A549 (cell line): Measurements from ENCODE around the gene TIAM2. TPM values are rescaled to one million over a fixed set of nuclear protein-coding genes. Genes with fewer than 3 reads are reported as not detected.

ENCODE experiments used
- ATAC-seq, 2 experiments: fragments of 200-7000 bp in 1 of 2; fragments of >200 bp in 1 of 2; cut with Nextera tagmentation in 1 of 2; cut with Tn5 transposase in 1 of 2; 3 replicates each; pipeline versions ENCODE4 v1.8.0 to v1.9.1; 2018 to 2020; ENCODE audit warnings: mild to moderate bottlenecking in 1 of 2, moderate library complexity in 1 of 2
- CTCF ChIA-PET: fragments of 300-600 bp; sonication (Branson Sonifier 250); formaldehyde crosslinking; extraction: SDS; loops from one replicate; lab custom pipeline; 2021; ENCODE audit warnings: antibody characterized with exemption, inconsistent platforms; lab: Yijun Ruan, JAX
- POLR2A ChIA-PET: fragments of 350-600 bp; formaldehyde crosslinking; extraction: SDS; loops from one replicate; lab custom pipeline; 2021; ENCODE audit warnings: antibody characterized with exemption, inconsistent platforms; lab: Yijun Ruan, JAX
- DNase-seq, 2 experiments: peaks; one replicate each; pipeline versions ENCODE4 v3.0.0 to v3.0.0-alpha.2; 2011 to 2016; ENCODE audit warnings: low read depth in 1 of 2, low spot score in 1 of 2
- FAIRE-seq: peaks from 2 replicates; lab custom pipeline; 2011; peaks lifted over from hg19 to GRCh38; lab: Jason Lieb, UNC
- H3K27ac ChIP-seq, 2 experiments: fragments of >200 bp; sonication (Bioruptor Twin); formaldehyde crosslinking; 3 replicates each; pipeline ENCODE4 v1.5.1; 2016 to 2017
- H3K4me1 ChIP-seq: fragments of >200 bp; sonication (Bioruptor Twin); formaldehyde crosslinking; 3 replicates; pipeline ENCODE4 v1.6.1; 2016
- H3K4me2 ChIP-seq: fragments of >200 bp; sonication (Bioruptor Twin); formaldehyde crosslinking; 3 replicates; pipeline ENCODE4 v1.6.1; 2016
- H3K4me3 ChIP-seq: fragments of >200 bp; sonication (Bioruptor Twin); formaldehyde crosslinking; 3 replicates; pipeline ENCODE4 v1.5.1; 2016
- H3K9me3 ChIP-seq: fragments of >200 bp; sonication (Bioruptor Twin); formaldehyde crosslinking; 3 replicates; pipeline ENCODE4 v1.6.1; 2016
- CBX8 ChIP-seq: fragments of 200-600 bp; sonication (generic); IDR thresholded peaks from 2 replicates; pipeline ENCODE4 v1.6.1; 2016
- CEBPB ChIP-seq, 2 experiments: fragments of >200 bp in 1 of 2; sonication (Bioruptor Twin) in 1 of 2; formaldehyde crosslinking in 1 of 2; IDR thresholded peaks; 2 replicates each; pipeline ENCODE4 v1.6.1; 2012 to 2016
- CHD2 ChIP-seq: fragments of 150-350 bp; IDR thresholded peaks from 2 replicates; pipeline ENCODE4 v1.6.1; 2014; ENCODE audit warnings: low read length; ENCODE audit not compliant: partially characterized antibody
- EHF ChIP-seq: fragments of 250-450 bp; sonication (Bioruptor Pico); IDR thresholded peaks from 2 replicates; pipeline ENCODE4 v1.5.0; 2020; ENCODE audit warnings: mild to moderate bottlenecking
- EHMT2 ChIP-seq: fragments of 200-600 bp; sonication (generic); IDR thresholded peaks from 2 replicates; pipeline ENCODE4 v1.6.1; 2016; ENCODE audit warnings: antibody characterized with exemption, low read depth, mild to moderate bottlenecking, moderate library complexity
- ELK1 ChIP-seq: fragments of 150-350 bp; IDR thresholded peaks from 2 replicates; pipeline ENCODE4 v1.6.1; 2014; ENCODE audit warnings: low read depth, mild to moderate bottlenecking, low read length
- FOSB ChIP-seq: fragments of 250-450 bp; sonication (Bioruptor Pico); IDR thresholded peaks from 2 replicates; pipeline ENCODE4 v1.5.0; 2020; ENCODE audit warnings: mild to moderate bottlenecking, moderate library complexity
- GATA3 ChIP-seq: IDR thresholded peaks from 2 replicates; pipeline ENCODE4 v1.6.1; 2012; ENCODE audit warnings: borderline replicate concordance
- HEYL ChIP-seq: fragments of 250-450 bp; sonication (Bioruptor Pico); IDR thresholded peaks from 2 replicates; pipeline ENCODE4 v1.8.0; 2021; ENCODE audit warnings: mild to moderate bottlenecking, moderate library complexity
- HOXA7 ChIP-seq: fragments of 250-450 bp; sonication (Bioruptor Pico); IDR thresholded peaks from 2 replicates; pipeline ENCODE4 v1.5.0; 2020; ENCODE audit warnings: mild to moderate bottlenecking, moderate library complexity
- HOXB5 ChIP-seq: fragments of 250-450 bp; sonication (Bioruptor Pico); IDR thresholded peaks from 2 replicates; pipeline ENCODE4 v1.5.0; 2020; ENCODE audit warnings: mild to moderate bottlenecking, moderate library complexity
- KDM5A ChIP-seq: fragments of 200-600 bp; sonication (generic); IDR thresholded peaks from 2 replicates; pipeline ENCODE4 v1.6.1; 2016; ENCODE audit warnings: antibody characterized with exemption, mild to moderate bottlenecking
- MYC ChIP-seq: IDR thresholded peaks from 2 replicates; pipeline ENCODE4 v1.6.1; 2012; ENCODE audit warnings: mild to moderate bottlenecking, inconsistent platforms, low read length, improper control_type of control experiment, borderline replicate concordance
- NR3C1 ChIP-seq: fragments of >200 bp; sonication (Bioruptor Twin); formaldehyde crosslinking; IDR thresholded peaks from 3 replicates; pipeline ENCODE4 v1.6.1; 2017
- PBX3 ChIP-seq: IDR thresholded peaks from 2 replicates; pipeline ENCODE4 v1.6.1; 2012
- PHF8 ChIP-seq: fragments of 200-600 bp; sonication (generic); IDR thresholded peaks from 2 replicates; pipeline ENCODE4 v1.6.1; 2016; ENCODE audit warnings: low read depth, mild to moderate bottlenecking, antibody characterized with exemption, moderate library complexity, borderline replicate concordance
- RARB ChIP-seq: fragments of 250-450 bp; sonication (Bioruptor Pico); IDR thresholded peaks from 2 replicates; pipeline ENCODE4 v1.8.0; 2021; ENCODE audit warnings: mild to moderate bottlenecking, moderate library complexity
- RCOR1 ChIP-seq: fragments of 150-350 bp; IDR thresholded peaks from 2 replicates; pipeline ENCODE4 v1.6.1; 2014; ENCODE audit warnings: antibody characterized with exemption, low read length, low read depth
- RFX5 ChIP-seq: fragments of 450-650 bp; IDR thresholded peaks from 2 replicates; pipeline ENCODE4 v1.7.1; 2014; ENCODE audit warnings: antibody characterized with exemption, mild to moderate bottlenecking, moderate library complexity
- RNF2 ChIP-seq: fragments of 200-600 bp; sonication (generic); IDR thresholded peaks from 2 replicates; pipeline ENCODE4 v1.6.1; 2016; ENCODE audit warnings: low read depth, mild to moderate bottlenecking, antibody characterized with exemption, moderate library complexity, borderline replicate concordance
- SREBF2 ChIP-seq: fragments of 450-650 bp; IDR thresholded peaks from 2 replicates; pipeline ENCODE4 v1.6.1; 2014; ENCODE audit warnings: mild to moderate bottlenecking, moderate library complexity
- TP53 ChIP-seq: fragments of 250-450 bp; sonication (Bioruptor Pico); IDR thresholded peaks from 2 replicates; pipeline ENCODE4 v1.5.0; 2021; ENCODE audit warnings: mild to moderate bottlenecking, moderate library complexity
- ZSCAN20 ChIP-seq: fragments of 250-450 bp; sonication (Bioruptor Pico); IDR thresholded peaks from 2 replicates; pipeline ENCODE4 v1.8.0; 2022; ENCODE audit warnings: mild to moderate bottlenecking, moderate library complexity
- WGBS: methylation state at CpG from one replicate; pipeline ENCODE4 v1.1.6; 2017; ENCODE audit errors: missing lambda C conversion rate; 5-methylcytosine and 5-hydroxymethylcytosine counted together
- polyA plus RNA-seq, 4 experiments: library from polyadenylated mRNA; depleted of rRNA in 3 of 4; stranded (reverse); fragments of >200 nt; fragmentation: RNase III in 1 of 4; extraction: RNeasy Plus Mini Kit Qiagen cat#74134 plus additional on column Dnase treatment in 1 of 4; gene quantifications; 2 replicates in 3 of 4; 3 replicates in 1 of 4; pipeline ENCODE4 v1.2.3, GENCODE V29; 2011 to 2017
- TF ChIP-seq, protein P1 (sequence below): fragments of >200 bp; sonication (Bioruptor Twin); formaldehyde crosslinking; IDR thresholded peaks from 3 replicates; pipeline ENCODE4 v1.5.1; 2016
- TF ChIP-seq, protein P2 (sequence below): IDR thresholded peaks from 2 replicates; pipeline ENCODE4 v1.6.1; 2012

TIAM2 gene
- polyA plus RNA-seq, 2 of the 4 experiments (the other 2 are of a cell fraction), result 2.5 to 3.1 TPM

DNA sequence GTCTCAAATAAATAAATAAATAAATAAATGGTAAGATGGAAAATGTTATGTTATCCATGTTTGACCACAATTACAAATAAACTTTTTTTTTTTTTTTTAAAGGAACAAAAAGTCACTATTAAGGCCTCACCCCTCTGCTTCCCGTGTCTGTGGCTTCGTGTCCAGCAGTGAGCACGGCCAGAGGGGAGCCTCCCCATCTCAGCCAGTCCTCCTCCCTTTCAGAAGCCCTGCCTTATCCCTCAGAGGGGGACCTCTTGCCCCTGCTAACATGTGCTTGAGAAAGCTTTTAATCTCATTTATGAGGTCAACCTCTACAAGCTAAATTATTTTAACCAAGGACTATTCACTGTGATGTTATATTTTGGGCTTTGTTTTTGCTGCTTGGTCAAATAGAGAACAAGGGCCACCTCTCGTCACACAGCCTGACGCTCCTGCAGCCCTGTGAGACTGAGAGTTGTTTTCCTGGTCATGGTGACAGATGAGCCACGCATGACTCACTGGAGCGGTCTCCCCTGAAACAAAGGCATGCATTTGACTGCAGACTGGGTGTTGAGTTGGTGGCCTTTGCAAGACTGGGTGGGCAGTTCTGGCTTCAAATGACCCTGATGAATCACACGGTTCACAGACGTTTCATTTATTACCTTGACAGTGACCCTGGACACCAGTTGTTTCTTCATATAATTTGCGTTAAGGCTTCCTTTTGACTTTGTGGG lies 131.8 kb downstream of the TIAM2 start (continued):
- TF ChIP-seq, protein P1, sequence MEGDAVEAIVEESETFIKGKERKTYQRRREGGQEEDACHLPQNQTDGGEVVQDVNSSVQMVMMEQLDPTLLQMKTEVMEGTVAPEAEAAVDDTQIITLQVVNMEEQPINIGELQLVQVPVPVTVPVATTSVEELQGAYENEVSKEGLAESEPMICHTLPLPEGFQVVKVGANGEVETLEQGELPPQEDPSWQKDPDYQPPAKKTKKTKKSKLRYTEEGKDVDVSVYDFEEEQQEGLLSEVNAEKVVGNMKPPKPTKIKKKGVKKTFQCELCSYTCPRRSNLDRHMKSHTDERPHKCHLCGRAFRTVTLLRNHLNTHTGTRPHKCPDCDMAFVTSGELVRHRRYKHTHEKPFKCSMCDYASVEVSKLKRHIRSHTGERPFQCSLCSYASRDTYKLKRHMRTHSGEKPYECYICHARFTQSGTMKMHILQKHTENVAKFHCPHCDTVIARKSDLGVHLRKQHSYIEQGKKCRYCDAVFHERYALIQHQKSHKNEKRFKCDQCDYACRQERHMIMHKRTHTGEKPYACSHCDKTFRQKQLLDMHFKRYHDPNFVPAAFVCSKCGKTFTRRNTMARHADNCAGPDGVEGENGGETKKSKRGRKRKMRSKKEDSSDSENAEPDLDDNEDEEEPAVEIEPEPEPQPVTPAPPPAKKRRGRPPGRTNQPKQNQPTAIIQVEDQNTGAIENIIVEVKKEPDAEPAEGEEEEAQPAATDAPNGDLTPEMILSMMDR, result no peak
- TF ChIP-seq ELK1 (no peak), RNF2 (no peak), TP53 (CRISPR knock-in tag) (no peak), RFX5 (peak; percentile 42; the same call in 1 of the 2 replicates), CHD2 (no peak), SREBF2 (no peak), NR3C1 (no peak), CEBPB (IDR thresholded peaks at IDR 0.05) (peak in 1 of 2 experiments; percentile 32; a peak in 2 of 4 replicates), PHF8 (no peak), MYC (no peak), RARB (no peak), EHF (CRISPR knock-in tag) (no peak), RCOR1 (no peak)
- TF ChIP-seq, protein P2, sequence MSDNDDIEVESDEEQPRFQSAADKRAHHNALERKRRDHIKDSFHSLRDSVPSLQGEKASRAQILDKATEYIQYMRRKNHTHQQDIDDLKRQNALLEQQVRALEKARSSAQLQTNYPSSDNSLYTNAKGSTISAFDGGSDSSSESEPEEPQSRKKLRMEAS, result peak; percentile 61; the same call in 1 of the 2 replicates

- ChIA-PET CTCF (interaction anchor here (0.6 kb wide), 1 partner anchor 129 kb away, joined by 3 read pairs; no protein-coding TSS in a partner anchor), POLR2A (no interaction called here)
- no peak overlapping the region for H3K4me3 ChIP-seq
- FAIRE-seq (no peak), ATAC-seq (no peak), DNase-seq (no peak)
- WGBS, result 87% methylated on average over 4 of the region's 4 CpGs
- no peak overlapping the region for H3K27ac ChIP-seq
- H3K4me1 ChIP-seq, result peaks cover 17% of the 10 kb centered on the region
- TF ChIP-seq ZSCAN20 (no peak), ELK1 (no peak)
- H3K9me3 ChIP-seq, result no peaks in the 10 kb centered on the region
- no peak overlapping the region for H3K4me2 ChIP-seq
These were observed 133.9 kb downstream of the TIAM2 start for GRCh38 chr6:155128977-155129376.

GRCh38 chr6:155129744-155130143 lies 134.6 kb downstream of the TIAM2 start:
- ChIA-PET CTCF (no interaction called here), POLR2A (no interaction called here)
- Histone ChIP-seq H3K4me2 (no peak overlapping the region), H3K27ac (no peak overlapping the region; a peak in 1 of 6 replicates), H3K4me1 (peaks cover 24% of the 10 kb centered on the region), H3K4me3 (no peak overlapping the region), H3K9me3 (no peaks in the 10 kb centered on the region)
- TF ChIP-seq HEYL (CRISPR knock-in tag) (no peak), GATA3 (no peak), FOSB (CRISPR knock-in tag) (no peak), CBX8 (no peak), ELK1 (no peak), HOXA7 (no peak), SREBF2 (no peak), PBX3 (no peak), HOXB5 (no peak), EHMT2 (no peak), ZSCAN20 (no peak), KDM5A (no peak), PHF8 (no peak)
- FAIRE-seq (no peak), DNase-seq (no peak), ATAC-seq (no peak)
- WGBS, result 88% methylated on average over 4 of the region's 14 CpGs
